Daoy (cell line): ENCODE results near the gene PRSS21. TPM values are rescaled to one million over a fixed set of nuclear protein-coding genes. Genes with fewer than 3 reads are reported as not detected.

ENCODE experiments used
- DNase-seq: peaks from one replicate; pipeline ENCODE4 v3.0.0-alpha.2; 2015; ENCODE audit warnings: low read depth
- total RNA-seq: library from RNA; depleted of rRNA; stranded (reverse); fragments of >200 nt; shearing (Covaris generic); gene quantifications from 2 replicates; pipeline ENCODE4 v1.2.3, GENCODE V29; 2014

The PRSS21 gene
- total RNA-seq, 1 experiment from 2014 or later: not detected

DNA sequence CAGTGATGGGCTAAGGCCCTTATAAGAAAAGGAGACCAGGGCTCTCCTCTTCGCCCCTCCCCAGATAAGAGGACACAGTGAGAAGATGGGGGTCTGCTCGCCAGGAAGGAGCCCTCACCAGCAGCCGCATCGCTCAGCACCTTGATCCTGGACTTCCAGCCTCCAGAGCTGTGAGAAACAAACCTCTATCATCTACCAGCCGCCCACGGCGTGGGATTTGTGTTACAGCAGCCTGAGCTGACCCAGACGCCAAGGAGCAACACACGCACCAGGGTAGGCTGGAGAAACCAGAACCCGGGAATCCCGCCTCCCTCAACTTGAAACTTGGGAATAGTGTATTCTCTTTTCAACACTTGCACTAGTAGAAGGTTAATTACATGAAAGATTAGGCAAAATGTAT lies 8.9 kb downstream of the PRSS21 start:
- no peak for DNase-seq

GRCh38 chr16:2826591-2827373 lies 9.7 kb downstream of the PRSS21 start:
- no peak for DNase-seq

DNA sequence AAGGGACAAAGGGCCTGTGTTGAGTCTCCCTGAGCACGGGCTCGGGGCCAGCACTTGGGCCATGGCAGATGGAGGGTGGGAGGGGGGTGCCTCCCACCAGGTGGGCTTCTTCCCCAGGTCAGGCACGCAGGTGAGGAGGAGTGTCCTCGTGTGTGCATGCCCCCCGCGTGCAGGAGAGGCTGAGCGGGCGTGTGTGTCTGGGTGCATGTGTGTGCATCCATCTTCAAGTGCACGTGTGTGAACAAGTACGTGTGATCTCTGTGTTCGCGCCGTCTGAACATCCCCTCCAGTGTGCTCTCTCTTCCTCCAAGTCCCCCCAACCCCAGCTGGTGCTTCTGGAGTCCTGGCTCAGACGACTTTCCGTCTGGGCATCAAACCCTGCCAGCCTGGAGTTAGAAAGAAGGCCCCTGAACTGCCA lies 10.3 kb downstream of the PRSS21 start:
- no peak for DNase-seq

- DNase-seq: no peak
Measured at GRCh38 chr16:2827831-2828520, 10.9 kb downstream of the PRSS21 start.

GRCh38 chr16:2828521-2828840 lies 11.4 kb downstream of the PRSS21 start:
- no peak for DNase-seq

DNA sequence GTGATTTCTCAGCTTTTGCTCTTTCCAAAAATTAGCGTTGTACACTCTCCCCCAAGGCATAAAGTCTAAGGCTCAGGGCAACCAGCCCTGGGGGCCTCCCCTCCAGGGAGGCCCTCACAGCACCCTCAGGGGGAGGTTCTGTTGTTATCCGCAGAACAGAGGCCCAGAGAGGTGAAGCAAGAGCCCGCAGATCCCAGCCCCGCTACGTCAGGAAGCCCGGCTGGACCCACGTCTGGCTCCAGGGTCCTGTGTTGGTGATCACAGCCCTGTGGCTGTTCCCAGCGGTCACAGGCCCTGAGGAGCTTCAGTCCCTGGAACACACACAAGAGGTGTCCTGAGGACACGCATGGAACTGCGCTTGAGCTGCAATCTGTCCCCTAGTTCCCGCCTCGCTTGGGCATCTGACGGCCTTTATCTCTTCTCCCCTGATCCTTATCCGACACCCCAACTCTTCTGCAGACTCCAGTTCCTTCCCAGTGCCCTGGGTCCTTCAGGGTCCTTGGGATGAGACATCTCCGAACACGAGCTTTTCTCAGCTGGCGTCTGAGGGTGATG lies 11.9 kb downstream of the PRSS21 start:
- no peak for DNase-seq

GRCh38 chr16:2829501-2830354 lies 12.7 kb downstream of the PRSS21 start, which contains the start of gene ZG16B:
Gene ZG16B, plus strand, starts transcription at chr16:2830303. Its CDS starts 139 bp downstream, at chr16:2830442.
- peak; percentile 58 for DNase-seq

DNA sequence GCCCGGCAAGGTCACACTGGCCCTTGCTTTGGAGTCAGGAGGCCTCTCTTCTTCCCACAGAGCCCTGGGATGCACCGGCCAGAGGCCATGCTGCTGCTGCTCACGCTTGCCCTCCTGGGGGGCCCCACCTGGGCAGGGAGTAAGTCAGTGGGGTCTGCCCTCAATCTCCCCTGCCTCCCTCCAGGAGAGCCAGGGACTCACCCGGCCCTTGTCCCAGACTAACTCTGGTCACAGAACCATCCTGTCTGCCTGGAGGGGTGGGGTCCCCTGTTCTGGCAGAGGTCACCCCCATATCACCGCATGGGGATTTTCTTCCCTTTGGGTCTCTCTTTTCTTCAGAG lies 13.3 kb downstream of the PRSS21 start:
- DNase-seq: no peak

DNA sequence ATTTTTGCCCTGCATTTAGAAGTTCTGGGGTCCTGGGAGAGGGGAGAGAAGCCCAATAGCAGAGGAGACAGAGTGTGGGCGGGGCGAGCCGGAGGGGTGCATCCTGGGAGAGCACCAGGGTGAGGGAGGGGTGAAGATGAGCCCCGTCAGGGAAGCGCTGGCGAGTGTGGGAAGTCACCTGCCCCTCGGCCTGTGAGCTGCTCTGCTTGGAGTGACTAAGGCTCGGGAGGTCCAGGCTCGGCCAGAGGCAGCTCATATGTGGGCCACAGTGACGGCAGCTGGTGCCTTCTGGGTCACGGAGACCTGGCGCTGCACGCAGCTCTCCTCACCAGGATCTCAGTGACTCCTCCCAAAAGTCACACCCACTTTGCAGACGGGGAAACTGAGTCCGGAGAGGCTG lies 14.2 kb downstream of the PRSS21 start:
- DNase-seq: no peak

DNA sequence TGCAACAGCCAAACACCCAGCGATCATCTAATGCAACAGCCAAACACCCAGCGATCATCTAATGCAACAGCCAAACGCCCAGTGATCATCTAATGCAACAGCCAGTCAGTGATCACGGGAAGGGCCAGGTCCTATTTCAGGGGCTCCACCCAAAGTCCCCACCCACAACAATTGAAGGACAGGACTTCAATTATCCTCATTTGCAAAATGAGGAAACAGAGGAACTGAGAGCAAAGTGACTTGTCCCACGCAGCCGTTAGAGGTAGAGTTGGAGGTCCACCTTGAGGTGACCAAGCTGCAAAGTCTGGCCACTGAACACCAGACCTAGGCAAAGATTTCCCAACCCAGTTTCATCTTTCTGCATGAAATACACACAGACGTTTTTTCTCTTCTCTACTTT lies 16.7 kb downstream of the PRSS21 start:
- no peak for DNase-seq

GRCh38 chr16:2834968-2835367 lies 17.9 kb downstream of the PRSS21 start:
- DNase-seq: no peak

- peak; percentile 99 for DNase-seq
Measured at GRCh38 chr16:2835638-2836493, 18.8 kb downstream of the PRSS21 start.

DNA sequence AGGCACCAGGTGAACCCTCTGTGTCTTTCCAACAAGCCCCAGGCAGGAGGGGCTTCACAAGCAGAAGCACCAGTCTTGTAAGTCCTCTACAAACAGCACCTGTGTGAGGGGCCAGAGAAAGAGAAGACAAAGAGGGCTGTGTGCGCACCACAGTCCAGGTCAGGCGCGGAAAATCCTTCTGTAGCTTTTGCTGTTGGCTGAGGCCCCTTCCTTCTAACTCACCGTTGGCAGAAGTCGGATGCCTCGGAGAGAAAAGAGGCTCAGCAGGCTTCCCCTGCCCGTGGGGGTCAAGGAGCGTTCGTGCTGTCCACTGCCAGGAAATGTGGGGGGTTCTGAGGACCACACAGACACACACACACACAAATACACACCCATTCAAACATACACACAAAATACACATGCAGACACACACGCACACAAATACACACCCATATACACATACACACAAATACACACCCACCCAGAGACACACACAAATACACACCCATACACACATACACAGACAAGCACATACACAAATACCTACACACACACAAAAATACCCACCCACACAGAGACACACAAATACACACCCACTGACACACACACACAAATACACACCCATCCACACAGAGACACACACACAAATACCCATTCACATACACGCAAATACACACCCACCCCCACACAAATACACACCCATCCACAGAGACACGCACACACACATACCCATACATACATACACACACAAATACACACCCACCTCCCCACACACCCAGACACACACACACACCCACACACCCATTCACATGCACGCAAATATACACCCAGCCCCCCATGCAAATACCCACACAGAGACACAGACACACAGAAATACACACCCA lies 19.8 kb downstream of the PRSS21 start:
- no peak for DNase-seq

GRCh38 chr16:2838928-2839327 lies 21.9 kb downstream of the PRSS21 start:
- DNase-seq: peak; percentile 87

DNA sequence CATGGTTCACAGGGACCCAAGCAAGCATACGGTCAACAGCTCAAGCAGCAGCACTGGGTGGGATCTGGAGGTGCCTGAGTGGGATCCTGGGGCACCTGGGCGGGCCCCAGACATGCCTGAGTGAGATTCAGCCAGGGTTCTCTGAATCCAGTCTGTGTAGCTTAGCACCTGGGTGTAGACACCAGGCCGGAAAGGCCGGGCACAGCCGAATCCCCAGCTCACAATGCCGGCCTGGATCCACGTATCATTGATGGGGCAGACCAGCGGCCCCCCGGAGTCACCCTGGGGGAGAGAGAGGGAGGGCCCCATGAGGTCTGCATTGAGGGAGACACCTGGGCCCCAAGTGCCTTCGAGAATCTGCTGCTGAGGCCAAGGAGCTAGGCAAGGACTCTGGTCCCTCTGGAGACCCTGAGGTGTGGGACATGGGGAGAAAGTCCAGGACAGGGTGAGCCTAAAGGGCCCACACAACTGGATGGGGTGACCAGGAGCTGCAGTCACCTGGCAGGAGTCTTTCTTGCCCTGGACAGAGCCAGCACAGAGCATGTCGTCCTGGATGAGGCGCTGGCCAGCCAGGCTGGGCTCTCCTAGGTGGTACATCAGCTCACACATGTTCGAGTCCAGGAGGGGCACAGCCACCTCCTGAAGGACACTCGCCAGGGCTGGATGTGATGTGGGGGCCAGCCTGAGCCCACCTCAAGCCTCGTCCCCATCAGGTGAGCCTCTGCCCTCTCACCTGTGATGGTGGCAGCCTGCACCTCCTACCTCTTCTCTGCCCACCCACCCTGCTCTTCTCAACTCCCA lies 22.8 kb downstream of the PRSS21 start:
- no peak for DNase-seq

GRCh38 chr16:2840914-2841313 lies 23.9 kb downstream of the PRSS21 start:
- DNase-seq: no peak

- no peak for DNase-seq
Measured at GRCh38 chr16:2841606-2842339, 24.7 kb downstream of the PRSS21 start.

GRCh38 chr16:2842340-2843000 lies 25.4 kb downstream of the PRSS21 start:
- no peak for DNase-seq
